ENCODE data around the gene RPA3. TPM values are rescaled to one million over a fixed set of nuclear protein-coding genes. Genes with fewer than 3 reads are reported as not detected.
A peak's percentile ranks its signal among the peaks of the same experiment; 100 is the strongest.

The RPA3 gene
- total RNA-seq, 1 experiment from 2014 or later, result 90.2 TPM

DNA sequence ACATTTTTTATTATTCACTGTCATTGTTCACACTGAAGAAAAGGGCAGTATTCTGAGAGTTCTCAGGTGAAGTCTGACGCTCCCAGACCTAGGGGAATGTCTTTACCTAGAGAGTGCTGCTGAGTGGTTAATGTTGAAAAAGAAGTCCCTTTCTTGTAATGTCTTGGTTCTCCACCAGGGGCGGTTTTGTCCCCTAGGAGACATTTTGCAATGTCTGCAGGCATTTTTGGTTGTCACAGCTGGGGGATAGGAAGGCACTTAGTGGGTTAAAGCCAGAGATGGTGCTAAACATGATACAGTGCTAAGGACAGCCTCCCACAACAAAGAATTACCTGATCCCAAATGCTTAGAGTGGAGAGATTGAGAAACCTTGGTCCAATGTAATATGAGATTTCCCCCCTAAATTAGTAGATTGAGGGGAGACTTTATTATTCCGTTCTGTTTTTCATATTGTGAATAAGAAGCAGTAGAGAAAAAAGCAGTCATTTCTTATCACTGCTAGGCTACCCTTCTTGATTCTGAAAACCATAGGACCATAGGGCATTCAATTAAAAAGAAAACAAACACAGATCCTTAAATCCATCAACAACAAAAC lies 64.7 kb downstream of the RPA3 start:
- DNase-seq, result peak in 1 of 2 experiments; percentile 43

GRCh38 chr7:7652798-7653540 lies 65.4 kb downstream of the RPA3 start:
- H3K36me3 Mint-ChIP-seq (ENCODE audit: insufficient read depth, unreplicated experiment), result no peaks in the 10 kb centered on the region
- no TSS peak for BruUV-seq (replicated peaks)
- no peaks in the 10 kb centered on the region for H3K27me3 Mint-ChIP-seq (ENCODE audit: insufficient read depth, unreplicated experiment)
- Histone ChIP-seq H3K27me3 (replicated peaks; ENCODE audit: control insufficient read depth, insufficient read depth, low read length) (no peaks in the 10 kb centered on the region), H3K36me3 (ENCODE audit: control insufficient read depth, insufficient read depth, low read length) (no peaks in the 10 kb centered on the region; the same call in 1 of the 2 replicates), H3K9me3 (no peaks in the 10 kb centered on the region), H3K4me1 (peaks cover 5% of the 10 kb centered on the region), H3K4me3 (ENCODE audit: low read depth, low read length) (no peak overlapping the region)
- POLR2A ChIA-PET, result no interaction called here
- H3K9me3 Mint-ChIP-seq (ENCODE audit: unreplicated experiment), result no peaks in the 10 kb centered on the region
- no peak for TF ChIP-seq CTCF (IDR thresholded peaks at IDR 0.05; ENCODE audit: insufficient read depth in 1 of 2, low read depth in 1 of 2, low read length in 1 of 2, severe bottlenecking in 1 of 2, unreplicated experiment in 1 of 2)
- H3K27ac Mint-ChIP-seq (ENCODE audit: unreplicated experiment), result no peak overlapping the region
- no peak overlapping the region for H3K4me3 Mint-ChIP-seq (ENCODE audit: unreplicated experiment)
- intact Hi-C loops (cut with micrococcal nuclease; ENCODE audit: unreplicated experiment), result no loop called here
- DNase-seq, result no peak
- H3K4me1 Mint-ChIP-seq (ENCODE audit: low read depth, unreplicated experiment), result peaks cover 29% of the 10 kb centered on the region
- CTCF ChIA-PET, result no interaction called here

More for the DNA sequence above, 64.7 kb downstream of the RPA3 start:
- TF ChIP-seq CTCF (IDR thresholded peaks at IDR 0.05; ENCODE audit: insufficient read depth in 1 of 2, low read depth in 1 of 2, low read length in 1 of 2, severe bottlenecking in 1 of 2, unreplicated experiment in 1 of 2), result peak; percentile 23 to 77
- no peaks in the 10 kb centered on the region for H3K27me3 ChIP-seq (replicated peaks; ENCODE audit: control insufficient read depth, insufficient read depth, low read length)
- Mint-ChIP-seq H3K36me3 (ENCODE audit: insufficient read depth, unreplicated experiment) (no peaks in the 10 kb centered on the region), H3K4me3 (ENCODE audit: unreplicated experiment) (no peak overlapping the region), H3K4me1 (ENCODE audit: low read depth, unreplicated experiment) (peaks cover 29% of the 10 kb centered on the region), H3K27me3 (ENCODE audit: insufficient read depth, unreplicated experiment) (no peaks in the 10 kb centered on the region), H3K27ac (ENCODE audit: unreplicated experiment) (no peak overlapping the region), H3K9me3 (ENCODE audit: unreplicated experiment) (peaks cover 1% of the 10 kb centered on the region)
- H3K36me3 ChIP-seq (ENCODE audit: control insufficient read depth, insufficient read depth, low read length), result no peaks in the 10 kb centered on the region; the same call in 1 of the 2 replicates
- no TSS peak for BruUV-seq (replicated peaks)
- intact Hi-C loops (cut with micrococcal nuclease; ENCODE audit: unreplicated experiment), result no loop called here
- H3K4me3 ChIP-seq (ENCODE audit: low read depth, low read length), result no peak overlapping the region
- no peaks in the 10 kb centered on the region for H3K9me3 ChIP-seq
- POLR2A ChIA-PET, result no interaction called here
- CTCF ChIA-PET, result no interaction called here
- H3K4me1 ChIP-seq, result peaks cover 5% of the 10 kb centered on the region

DNA sequence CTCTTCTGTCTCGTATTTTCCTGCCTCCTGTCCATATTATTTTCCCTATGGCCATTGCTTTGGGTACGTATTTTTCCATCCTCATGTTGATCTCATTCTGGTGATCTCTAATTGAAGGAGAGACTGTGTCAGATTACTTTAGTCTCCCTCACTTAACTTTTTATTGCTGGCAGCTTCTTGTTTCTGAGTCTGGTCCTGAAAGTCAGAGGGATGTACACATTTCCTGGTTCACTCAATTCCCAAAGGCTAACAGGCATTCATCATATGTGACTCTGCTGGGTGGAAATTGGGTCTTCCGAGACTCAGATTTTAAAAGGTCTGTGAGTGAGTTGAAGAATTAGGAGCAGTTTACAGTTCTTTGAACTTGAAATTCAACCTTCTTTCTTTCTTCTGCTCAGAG lies 66.9 kb downstream of the RPA3 start:
- H3K4me3 ChIP-seq (ENCODE audit: low read depth, low read length), result no peak overlapping the region
- Mint-ChIP-seq H3K9me3 (ENCODE audit: unreplicated experiment) (no peaks in the 10 kb centered on the region), H3K27me3 (ENCODE audit: insufficient read depth, unreplicated experiment) (no peaks in the 10 kb centered on the region), H3K4me1 (ENCODE audit: low read depth, unreplicated experiment) (peaks cover 29% of the 10 kb centered on the region), H3K4me3 (ENCODE audit: unreplicated experiment) (no peak overlapping the region), H3K36me3 (ENCODE audit: insufficient read depth, unreplicated experiment) (no peaks in the 10 kb centered on the region), H3K27ac (ENCODE audit: unreplicated experiment) (peak overlapping the region; percentile 18)
- H3K9me3 ChIP-seq, result no peaks in the 10 kb centered on the region
- BruUV-seq (replicated peaks), result no TSS peak
- no peaks in the 10 kb centered on the region; the same call in 1 of the 2 replicates for H3K36me3 ChIP-seq (ENCODE audit: control insufficient read depth, insufficient read depth, low read length)
- DNase-seq, result no peak
- intact Hi-C loops (cut with micrococcal nuclease; ENCODE audit: unreplicated experiment), result no loop called here
- ChIA-PET POLR2A (no interaction called here), CTCF (interaction anchor here (0.7 kb wide), 1 partner anchor 384 kb away, joined by 3 read pairs; no protein-coding TSS in a partner anchor)
- no peaks in the 10 kb centered on the region for H3K27me3 ChIP-seq (replicated peaks; ENCODE audit: control insufficient read depth, insufficient read depth, low read length)
- H3K4me1 ChIP-seq, result peaks cover 5% of the 10 kb centered on the region
- no peak for TF ChIP-seq CTCF (IDR thresholded peaks at IDR 0.05; ENCODE audit: insufficient read depth in 1 of 2, low read depth in 1 of 2, low read length in 1 of 2, severe bottlenecking in 1 of 2, unreplicated experiment in 1 of 2)
